GM18868 (cell line): ENCODE measurements around the gene HCN4.
"Not testable (repeated sequence)": the region's sequence is repeated elsewhere in the genome, so short reads cannot be mapped to it uniquely, and the experiment has no call there.

Source experiments
- ATAC-seq: cut with Tn5 transposase; IDR thresholded peaks from one replicate; pipeline ENCODE4 v1.9.1; 2021; ENCODE audit warnings: mild to moderate bottlenecking, moderate library complexity; ENCODE audit not compliant: unreplicated experiment

The HCN4 gene

DNA sequence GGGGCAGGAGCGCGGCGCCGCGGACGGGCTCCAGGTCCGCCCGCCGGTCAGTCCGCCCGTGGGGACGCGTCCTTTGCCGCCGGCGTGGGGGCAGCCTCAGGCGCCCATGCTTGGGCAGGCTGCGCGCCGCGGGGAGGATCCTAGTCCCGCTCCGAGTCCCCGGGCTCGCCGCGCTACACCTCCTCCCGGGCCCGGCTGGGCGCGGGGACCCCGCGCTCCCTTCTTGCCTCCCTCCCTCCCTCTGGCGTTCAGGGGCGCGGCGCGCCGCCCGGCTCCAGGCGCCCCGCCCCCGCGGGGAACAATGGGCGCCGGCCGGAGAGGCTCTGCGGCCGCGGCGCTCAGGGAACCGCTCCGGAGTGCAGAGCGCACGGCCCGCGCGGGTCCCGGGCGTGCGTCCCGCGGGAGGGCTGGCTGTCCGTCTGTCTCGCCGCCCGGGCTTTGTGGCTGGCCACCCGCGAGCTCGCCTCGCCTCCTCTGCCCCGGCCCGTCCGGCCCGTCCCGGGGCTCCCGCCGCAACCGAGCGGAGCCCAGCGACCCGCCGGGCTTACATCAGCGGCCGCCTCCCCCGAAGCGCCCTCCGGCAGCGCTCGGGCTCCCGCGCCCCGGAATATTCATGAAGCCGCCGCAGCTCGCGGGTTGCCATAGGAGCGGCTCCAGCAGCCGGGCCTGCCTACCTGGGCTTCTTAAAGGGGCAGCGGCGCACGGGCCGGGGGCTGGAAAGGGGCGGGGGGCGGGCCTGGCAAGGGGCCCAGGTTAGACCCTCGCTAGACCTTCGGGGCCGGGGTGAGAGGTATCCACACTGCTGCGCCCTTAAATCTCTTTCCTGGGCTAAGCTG, at the start of gene HCN4:
Gene HCN4 (minus strand): TSS at position 658 of the 836 bp plus-strand sequence. CDS start 688 bp downstream, outside the sequence.
- no peak for ATAC-seq

DNA sequence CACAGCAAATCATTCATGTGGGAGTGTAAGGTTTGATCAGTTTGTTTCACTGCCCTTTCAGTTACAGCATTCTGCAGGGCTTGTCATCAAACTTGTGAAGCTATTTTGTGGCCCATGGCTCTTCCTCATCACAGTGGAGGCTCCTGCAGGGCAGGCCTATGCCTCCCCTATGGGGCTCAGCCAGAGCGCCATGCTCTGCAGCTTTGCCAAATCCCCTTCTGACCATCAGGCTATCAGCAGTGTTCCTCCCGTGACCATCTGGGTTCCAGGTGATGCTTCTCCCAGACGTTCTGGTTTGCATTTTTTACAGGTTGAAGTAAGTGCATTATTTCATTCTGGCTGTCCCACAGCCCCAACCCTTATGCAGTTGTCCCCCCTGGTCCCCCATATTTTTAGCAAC, 46.1 kb upstream of the HCN4 start:
- ATAC-seq = no peak

DNA sequence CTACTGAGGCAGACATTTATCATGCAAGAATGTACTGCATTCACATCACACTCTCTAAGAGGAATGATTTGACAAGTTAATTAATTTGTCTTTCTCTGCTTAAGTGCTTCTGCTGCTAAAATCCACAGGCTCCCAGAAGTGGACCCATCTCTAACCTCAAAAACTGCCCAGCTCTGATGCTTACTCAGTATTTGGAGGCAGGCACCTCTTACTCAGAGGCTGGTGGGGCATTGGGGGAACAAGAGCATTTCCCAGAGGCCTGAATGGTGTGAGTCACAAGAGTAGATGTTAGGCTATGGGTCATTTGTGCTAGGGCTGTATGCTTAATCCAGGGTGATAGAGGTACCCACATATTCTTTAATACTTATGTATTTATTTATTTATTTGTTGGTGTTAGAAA, 34.4 kb upstream of the HCN4 start:
- ATAC-seq = no peak

DNA sequence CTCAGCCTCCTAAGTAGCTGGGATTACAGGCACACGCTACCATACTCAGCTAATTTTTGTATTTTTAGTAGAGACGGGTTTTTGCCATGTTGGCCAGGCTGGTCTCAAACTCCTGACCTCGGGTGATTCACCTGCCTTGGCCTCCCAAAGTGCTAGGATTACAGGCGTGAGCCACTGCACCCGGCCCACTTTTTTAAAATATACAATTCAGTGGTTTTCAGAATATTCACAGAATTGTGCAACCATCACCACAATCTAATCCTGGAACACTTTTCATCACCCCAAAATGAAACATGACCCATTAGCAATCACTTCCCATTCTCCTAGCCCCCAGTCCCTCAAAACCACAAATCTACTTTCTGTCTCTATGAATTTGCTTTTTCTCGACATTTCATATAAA, 31.5 kb upstream of the HCN4 start:
- not testable (repeated sequence) for ATAC-seq

DNA sequence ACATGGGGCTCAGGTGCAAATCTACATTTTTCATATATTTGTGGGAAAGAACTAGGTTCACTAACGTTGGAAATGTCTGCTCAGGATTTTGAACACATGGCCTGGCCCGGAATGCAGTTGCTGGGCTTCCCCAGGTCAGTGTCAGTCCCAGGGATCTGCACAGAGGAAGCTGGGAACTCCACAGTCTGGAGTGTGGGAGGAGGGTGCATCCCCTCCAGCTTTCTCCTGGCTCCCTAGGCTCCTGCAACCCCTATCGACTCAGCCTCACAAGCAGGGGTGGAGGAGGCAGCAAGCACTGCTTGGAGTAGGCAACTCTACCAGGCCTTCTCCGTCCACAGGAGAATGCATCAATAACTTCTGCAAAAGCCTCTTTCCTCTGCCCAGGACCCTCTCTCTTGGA, 30.1 kb upstream of the HCN4 start:
- ATAC-seq = no peak

DNA sequence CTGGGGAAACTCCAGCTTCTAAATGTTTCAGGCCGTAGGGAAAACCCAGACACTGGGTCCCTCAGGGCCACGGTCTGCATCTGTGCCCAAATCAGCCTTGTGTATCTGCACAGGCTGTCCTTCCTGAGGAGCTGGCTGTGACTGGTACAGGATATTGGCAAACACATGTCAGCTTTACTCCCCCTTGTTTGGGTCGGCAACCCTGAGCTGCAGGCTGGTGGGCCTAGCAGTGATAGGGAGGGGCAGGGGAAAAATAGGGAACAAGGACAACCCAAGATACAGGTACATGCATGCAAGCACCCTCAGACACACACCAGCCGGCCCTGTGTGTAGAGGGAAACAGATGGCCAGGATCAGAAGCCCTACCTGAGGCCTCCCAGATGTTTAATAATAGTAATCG, 28.7 kb upstream of the HCN4 start:
- no peak for ATAC-seq

DNA sequence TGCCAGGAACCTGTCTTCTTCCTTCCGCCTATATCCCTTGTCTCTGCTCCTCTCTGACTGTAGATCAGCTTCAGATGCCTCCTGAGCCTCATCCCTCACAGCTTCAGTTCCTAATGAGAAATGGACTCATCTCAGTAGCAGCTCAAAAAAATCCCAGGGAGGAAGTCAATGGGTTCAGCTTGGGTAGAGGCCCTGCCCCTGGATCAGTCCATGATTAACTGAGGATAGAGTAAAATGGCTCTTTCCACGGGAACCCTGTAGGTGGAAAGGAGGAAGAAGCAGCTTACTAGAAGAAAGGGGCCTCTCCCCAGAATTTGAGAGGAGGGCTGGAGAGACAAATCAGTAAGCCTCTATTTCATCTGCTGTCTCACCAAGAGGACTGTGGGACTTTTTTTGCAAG, 26.9 kb upstream of the HCN4 start:
- no peak for ATAC-seq

DNA sequence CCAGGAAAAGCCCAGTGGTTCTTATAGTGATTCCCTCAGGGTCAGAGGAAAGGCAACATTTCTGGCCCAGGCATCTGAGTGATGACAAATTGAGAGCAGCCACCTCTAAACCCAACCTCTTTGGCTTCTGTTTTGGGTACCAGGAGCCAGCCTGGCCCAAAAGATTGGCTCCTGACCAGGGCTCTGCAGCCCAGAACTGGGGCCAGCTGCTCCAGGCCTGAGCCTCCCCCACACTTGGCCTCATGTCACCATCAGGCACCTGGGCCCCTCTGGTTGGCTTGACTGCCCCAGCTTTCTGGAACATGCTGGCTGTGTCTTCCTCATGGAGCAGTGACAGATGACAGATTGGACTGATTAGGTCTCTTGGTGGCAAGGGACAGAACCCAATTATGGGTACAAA, 26.0 kb upstream of the HCN4 start:
- ATAC-seq = no peak

DNA sequence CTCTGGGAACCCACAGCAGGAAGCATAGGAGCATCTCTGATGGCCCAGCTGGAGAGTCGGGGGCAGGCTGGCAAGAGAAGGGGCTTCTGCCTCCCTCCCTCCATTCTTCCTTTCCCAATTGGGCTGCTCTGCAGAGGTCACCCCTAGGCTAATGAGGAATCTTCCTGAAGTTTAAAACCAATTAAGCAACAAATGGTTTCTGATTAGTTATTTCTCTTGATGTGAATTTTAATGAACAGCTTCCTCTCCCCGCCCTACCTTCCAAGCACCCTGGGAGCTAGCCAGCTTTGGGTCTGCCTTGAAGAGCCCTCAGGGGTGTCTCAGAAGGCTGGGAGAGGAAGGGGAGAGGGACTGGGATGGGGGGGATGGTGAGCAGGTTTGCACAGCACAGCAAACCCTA, 24.6 kb upstream of the HCN4 start:
- no peak for ATAC-seq

DNA sequence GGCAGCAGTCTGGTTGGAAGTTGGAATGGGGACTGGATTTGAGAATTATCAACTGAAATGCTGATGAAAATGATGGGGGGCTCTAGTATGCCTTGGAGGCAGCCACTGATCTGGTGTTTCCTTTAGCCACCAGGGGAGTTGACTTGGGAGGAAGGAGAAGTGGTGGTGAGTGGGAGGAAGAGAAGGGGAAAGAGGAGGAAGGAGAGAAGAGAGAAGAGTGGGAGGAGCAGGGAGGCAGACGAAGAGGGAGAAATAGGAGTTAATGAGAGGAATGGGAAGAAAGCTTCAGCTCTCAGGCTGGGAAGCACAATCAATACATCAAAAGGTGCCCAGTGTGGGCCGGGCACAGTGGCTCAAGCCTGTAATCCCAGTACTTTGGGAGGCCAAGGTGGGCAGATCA, 23.3 kb upstream of the HCN4 start:
- no peak for ATAC-seq

DNA sequence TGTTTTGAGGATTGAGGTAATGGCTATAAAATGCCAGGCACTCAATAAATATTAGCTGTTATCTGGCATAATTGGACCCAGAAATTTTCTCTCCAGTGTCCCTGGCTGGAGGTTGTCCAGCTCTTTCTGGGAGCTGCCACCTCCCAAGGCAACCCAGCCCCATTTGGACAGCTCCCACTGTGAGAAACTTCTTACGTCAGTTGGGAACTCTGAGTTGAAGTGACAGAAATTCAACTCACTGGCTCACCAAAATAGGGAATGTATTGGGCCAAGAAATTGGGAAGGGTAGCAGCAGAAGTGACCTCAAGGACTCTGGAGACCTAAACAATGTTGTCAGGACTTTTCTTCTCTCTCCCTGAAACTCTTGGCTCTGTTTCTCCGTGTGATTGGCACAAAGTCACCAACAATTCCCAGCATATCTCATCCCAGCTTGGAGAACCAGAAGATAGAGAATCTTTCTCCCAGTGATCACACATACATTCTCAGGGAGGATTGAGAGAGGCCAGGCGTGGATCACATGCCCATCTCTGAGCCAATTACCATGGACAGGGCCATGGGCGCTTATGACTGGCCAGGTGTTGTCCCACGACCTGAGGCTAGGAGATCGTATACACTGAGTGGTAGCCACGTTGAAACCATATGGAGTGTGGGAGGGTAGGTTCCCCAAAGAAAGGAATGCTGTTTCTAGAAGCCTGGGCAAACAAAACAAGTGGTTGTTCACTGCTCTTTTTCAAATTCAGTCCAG, 22.5 kb upstream of the HCN4 start:
- no peak for ATAC-seq

DNA sequence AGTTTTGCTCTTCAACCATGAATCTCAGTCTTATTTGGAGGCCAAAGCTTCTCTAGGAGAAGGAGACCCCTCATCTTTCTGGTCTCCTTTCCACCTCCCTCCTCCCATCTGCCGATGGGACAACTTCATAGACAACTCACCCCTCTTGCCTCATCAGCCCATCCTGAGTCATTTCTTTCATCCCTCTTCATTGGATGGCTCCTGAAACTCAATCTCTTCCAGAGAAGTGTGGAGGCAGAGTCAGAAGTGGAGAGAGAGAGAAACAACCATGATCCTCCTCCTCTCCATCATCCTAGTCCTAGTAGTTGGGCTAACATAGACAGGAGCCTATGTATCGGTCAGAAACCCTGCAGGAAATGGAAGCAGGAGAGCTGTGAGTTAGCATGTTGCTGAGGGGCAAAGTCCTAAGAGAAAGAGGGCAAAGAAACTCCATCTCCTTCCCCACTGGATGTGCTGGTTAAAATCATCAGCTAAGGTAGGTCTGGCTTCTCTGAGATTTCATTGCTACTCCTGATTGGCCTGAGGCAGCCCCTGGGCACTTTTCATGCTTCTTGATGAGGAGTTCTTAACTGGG, 21.3 kb upstream of the HCN4 start:
- no peak for ATAC-seq

DNA sequence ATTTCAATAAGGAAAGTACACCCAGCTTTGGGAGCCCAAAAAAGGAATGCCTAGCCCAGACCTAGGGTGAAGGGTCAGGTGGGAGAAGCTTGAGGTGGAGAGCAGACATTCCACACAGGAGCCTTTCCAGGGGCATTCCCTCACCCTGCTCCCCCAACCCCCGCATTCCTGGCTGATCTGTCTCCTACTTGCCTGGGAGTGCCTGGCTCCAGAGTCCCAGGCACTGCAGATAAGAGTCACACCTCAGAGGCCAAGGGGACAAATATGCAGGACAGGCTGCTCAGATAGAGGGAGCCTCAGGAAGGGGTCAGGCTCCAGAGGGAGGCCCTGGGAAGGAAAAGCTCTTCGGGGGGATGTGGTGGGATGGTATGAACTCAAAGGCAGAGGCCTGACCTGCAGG, 20.8 kb upstream of the HCN4 start:
- ATAC-seq = no peak

DNA sequence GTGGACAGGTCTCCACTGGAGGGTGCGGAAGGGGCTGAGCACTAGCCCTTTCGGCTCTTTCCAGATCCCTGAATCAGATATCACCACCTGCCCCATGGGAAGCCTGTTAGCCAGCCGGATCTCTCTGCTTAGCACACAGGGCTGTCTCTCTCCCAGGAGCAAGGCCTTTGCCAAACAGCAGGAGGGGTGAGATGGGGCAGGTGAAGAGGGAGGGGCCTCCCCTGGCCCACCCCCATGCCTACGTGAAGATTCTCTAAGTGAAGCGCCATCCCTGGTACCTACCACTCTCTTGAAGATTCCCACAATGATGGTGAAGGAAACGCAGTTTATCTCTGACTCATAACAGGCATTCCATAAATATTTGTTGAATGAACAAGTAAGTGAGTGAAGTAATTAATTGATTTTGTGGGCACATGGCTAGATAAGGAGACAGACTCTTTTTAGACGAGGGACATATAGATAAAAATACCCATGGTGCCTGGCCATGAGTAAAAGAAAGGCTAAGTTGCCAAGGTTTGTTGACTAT, 19.6 kb upstream of the HCN4 start:
- ATAC-seq = no peak

DNA sequence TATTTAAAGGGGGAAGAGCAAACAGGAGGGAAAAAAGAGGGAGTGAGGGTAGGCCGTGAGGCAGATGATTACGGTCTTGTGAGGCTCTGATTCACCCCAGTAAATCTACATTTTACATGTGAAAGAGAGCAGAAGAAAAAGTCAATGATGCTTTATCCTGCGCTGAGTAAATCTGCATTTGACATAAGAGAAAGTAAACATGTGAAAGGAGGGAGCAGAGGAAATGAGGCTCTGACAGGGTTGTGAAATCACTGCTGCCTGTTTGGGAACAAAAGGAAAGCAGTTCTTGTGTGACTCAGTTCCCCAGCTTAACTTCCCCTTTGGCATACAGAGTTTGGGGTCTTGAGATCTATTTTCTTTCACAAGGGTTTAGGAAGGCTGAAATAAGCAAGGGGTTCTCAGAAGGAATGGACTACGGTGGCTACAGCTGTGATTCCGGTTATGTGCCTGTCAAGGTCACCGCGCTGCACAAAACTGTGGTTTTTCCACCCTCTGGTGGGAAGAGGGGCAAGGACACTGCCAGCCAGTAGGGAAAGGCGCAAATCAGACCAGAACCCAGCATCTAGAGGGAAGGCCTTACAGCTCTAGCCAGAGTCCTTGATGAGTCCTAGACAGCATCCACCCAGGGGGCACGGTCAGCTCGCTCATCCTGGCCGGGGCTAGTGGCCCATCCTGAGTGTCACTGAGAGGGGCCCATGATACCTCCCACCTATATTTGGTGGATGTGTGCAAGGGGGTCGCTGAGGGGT, 18.9 kb upstream of the HCN4 start:
- no peak for ATAC-seq

DNA sequence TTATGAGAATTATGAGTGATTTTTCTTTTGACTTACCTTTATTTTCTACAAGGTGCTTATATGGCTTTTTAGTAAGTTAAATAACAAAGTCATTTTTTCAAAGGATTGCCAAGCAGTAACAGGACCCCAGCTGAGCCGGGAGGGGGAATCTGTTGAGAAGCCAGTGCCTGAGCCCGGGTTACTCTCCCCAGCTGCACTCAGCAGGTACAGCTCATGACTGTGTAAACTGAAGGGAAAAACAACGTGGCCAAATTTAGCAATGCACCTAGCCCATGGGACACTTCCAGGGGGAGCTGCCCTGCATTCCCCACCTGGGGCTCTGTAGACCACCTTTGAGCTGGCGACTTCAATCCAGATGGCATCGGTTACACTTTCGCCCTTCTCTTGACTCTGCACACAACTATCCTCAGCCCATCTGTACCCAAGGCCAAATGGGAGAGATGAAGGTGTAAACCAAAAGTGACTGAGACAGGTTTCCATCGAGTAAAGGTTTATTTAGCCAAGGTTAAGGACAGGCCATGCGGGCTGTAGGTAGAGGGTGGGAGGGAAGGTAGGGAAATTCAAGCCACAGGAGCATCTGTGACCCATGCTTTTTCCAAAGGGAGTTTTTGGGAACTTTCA, 18.2 kb upstream of the HCN4 start:
- ATAC-seq = no peak

DNA sequence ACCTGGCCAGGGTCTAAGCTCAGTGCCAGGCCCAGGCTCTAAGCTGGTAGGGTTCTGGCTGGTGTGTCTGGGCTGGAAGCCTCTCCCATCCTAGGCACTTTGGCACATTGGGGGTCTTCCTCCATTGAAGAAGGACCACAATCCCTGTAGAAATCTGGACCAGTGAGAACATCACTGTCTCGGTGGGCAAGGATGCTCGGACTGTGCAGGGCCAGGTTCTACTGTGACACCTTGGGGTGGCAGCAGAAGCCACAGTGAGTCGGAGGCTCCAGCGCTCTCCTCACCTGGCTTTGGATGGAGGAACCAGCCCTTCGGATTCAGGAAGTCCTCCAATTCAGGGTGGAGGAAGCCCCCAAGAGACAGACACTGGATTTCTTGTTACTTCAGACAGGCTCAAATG, 17.5 kb upstream of the HCN4 start:
- ATAC-seq = no peak

DNA sequence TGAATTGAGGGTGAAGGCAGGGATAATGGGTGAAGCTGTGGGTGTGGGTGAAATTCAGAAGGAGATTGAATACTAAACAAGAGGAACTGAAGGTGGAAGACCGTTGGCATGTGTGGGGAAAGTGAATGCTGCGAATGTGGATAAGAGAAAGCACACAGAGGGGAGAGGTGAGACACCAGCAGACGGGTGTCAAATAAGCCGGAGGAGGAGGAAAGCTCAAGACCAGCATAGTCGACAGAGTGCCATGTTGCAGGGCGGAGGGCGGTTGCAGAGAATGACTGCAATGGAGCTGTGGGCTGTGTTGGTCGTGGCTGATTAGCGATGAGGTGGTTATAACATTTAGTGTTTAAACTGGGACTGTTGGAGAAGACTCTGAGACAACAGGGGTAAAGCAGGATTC, 16.4 kb upstream of the HCN4 start:
- ATAC-seq = no peak

DNA sequence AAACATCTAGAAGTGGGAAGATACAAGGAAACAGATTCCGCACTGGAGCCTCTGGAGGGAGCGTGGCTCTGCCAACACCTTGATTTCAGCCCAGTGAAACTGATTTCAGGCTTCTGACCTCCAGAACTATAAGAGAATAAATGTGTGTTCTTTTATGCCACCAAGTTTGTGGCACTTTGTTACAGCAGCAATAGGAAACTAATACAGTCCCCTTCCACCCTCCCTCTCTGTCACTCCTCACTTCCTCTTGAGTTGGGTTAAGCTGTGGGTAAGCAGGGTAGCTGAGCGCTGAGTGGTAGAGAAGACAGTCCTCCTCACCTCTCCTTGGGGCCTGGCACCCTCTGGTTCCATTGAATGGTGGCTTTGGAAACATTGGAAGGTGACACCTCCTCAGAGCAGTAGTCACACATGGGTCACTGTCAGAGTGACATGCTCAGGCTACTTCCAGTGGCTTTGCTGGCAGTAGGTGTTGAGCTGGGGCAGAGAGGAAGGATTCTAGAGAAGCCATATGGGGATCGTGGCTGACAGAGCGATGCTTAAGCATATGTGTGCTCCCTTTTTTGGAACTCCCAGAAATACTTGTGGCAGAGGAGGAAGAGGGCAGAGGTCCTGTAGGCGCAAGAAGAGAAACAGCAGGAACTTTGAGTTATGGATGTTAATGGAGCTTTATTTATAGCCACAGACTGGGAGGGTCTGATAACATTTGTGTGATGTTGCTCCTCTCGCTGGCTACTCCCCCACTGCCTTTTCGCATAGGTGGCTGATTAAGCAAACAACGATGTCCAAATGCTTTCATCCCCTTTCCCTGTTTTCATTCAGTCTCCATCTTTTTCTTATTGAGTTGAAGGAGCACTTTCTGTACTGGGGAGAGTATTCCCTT, 14.8 kb upstream of the HCN4 start:
- no peak for ATAC-seq

DNA sequence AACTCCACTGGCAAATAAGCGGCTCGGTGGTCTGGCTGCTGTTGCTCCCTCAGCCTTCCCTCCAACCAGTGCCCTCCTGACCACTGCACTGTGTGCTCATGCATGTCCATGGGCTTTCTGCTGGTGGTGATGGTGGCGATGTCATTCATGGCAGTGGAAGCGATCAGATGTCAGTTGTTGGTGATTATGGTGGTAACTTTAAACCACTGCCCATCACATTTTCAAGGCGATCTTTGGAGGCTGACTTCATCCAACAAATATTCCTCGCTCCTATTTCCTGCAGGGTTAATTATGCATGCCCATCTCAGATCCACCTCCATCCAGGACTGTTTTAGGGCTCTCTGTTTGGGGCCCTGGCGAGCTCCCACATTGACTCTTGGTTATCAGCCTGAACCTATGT, 13.4 kb upstream of the HCN4 start:
- no peak for ATAC-seq
